Measurements from ENCODE around the gene CAPN9.
"Not testable (repeated sequence)": the region's sequence is repeated elsewhere in the genome, so short reads cannot be mapped to it uniquely, and the experiment has no call there.

CAPN9 gene, protein sequence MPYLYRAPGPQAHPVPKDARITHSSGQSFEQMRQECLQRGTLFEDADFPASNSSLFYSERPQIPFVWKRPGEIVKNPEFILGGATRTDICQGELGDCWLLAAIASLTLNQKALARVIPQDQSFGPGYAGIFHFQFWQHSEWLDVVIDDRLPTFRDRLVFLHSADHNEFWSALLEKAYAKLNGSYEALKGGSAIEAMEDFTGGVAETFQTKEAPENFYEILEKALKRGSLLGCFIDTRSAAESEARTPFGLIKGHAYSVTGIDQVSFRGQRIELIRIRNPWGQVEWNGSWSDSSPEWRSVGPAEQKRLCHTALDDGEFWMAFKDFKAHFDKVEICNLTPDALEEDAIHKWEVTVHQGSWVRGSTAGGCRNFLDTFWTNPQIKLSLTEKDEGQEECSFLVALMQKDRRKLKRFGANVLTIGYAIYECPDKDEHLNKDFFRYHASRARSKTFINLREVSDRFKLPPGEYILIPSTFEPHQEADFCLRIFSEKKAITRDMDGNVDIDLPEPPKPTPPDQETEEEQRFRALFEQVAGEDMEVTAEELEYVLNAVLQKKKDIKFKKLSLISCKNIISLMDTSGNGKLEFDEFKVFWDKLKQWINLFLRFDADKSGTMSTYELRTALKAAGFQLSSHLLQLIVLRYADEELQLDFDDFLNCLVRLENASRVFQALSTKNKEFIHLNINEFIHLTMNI

DNA sequence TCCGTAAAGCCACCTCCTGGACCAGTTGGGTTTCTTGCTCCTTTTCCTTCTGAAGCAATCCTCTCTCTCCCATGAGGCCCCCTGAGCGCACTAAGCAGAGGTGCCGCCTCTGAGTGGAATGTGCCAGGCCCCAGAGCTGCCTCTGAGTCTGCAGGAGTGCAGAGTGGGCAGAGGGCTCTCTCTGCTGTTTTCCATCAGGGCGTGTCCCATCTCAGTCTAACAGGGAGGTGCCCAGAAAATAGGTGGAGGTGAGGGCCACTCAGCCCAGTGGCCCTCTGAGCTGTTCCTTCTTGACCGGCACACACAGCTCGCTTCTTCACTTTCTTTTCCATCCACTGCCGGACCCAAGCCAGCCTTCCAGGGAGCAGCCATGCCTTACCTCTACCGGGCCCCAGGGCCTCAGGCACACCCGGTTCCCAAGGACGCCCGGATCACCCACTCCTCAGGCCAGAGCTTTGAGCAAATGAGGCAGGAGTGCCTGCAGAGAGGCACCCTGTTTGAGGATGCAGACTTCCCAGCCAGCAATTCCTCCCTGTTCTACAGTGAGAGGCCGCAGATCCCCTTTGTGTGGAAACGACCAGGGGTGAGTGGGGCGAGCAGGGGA, at the start of gene CAPN9:
Gene CAPN9 (plus strand): TSS at position 262 of the 604 bp plus-strand sequence. CDS start 109 bp downstream, at position 371.
- H3K27me3 ChIP-seq = no peaks in the 10 kb centered on the region
- no peak within 1 kb of the TSS for H3K4me3 ChIP-seq
- peaks cover 21 to 39% (median 37%) of the 10 kb centered on the region in 10 experiments for H3K4me1 ChIP-seq
- H3K27ac ChIP-seq = no peak within 1 kb of the TSS
- H3K9ac ChIP-seq = no peak within 1 kb of the TSS
- H3K36me3 ChIP-seq = no peaks in the 10 kb centered on the region
- no peak for TF ChIP-seq Cebpa-rat (IDR thresholded peaks at IDR 0.05)
- H4K20me1 ChIP-seq = no peaks in the 10 kb centered on the region
- H3K9me3 ChIP-seq (replicated peaks in 1 of 11) = no peaks in the 10 kb centered on the region
- H3K4me2 ChIP-seq = peak within 1 kb of the TSS in 1 of 11 experiments; percentile 11; a peak in 1 of 22 replicates

DNA sequence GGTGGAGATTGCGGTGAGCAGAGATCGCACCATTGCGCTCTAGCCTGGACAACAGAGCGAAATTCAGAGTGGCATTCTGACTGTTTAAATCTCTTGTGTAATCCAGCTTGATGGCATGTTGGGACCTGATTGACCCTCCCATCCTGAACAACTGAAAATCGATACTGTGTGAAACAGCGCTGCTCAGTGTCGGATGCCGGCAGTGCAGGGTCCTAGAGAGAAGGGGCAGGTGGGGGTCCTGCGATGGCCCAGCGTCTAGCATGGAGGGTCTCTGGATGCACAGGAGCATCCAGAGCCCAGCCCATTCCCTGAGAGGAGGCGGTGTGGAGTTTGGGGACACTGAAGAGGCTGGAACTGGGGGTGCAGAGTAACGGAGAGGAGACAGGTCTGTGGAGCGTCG, 49.1 kb upstream of the CAPN9 start:
- Histone ChIP-seq H3K27me3 (no peaks in the 10 kb centered on the region), H3K9me3 (replicated peaks in 1 of 11) (no peaks in the 10 kb centered on the region), H3K4me2 (no peak overlapping the region), H3K4me3 (no peak overlapping the region), H3K4me1 (peaks cover 0 to 13% (median 7%) of the 10 kb centered on the region in 10 experiments; a peak in 9 of 20 replicates), H4K20me1 (peaks cover 0 to 13% (median 0%) of the 10 kb centered on the region in 11 experiments; a peak in 3 of 22 replicates), H3K27ac (no peak overlapping the region), H3K9ac (no peak overlapping the region), H3K36me3 (peaks cover 12 to 23% (median 18%) of the 10 kb centered on the region in 11 experiments)
- TF ChIP-seq Cebpa-rat (IDR thresholded peaks at IDR 0.05) = no peak

- not testable (repeated sequence) for H3K9ac ChIP-seq; H3K4me3 ChIP-seq; H3K9me3 ChIP-seq (replicated peaks in 1 of 11); H3K4me2 ChIP-seq; H3K27me3 ChIP-seq; H3K27ac ChIP-seq
- peaks cover 0 to 16% (median 10%) of the 10 kb centered on the region in 10 experiments; a peak in 9 of 20 replicates for H3K4me1 ChIP-seq
- H3K36me3 ChIP-seq = peaks cover 4 to 14% (median 10%) of the 10 kb centered on the region in 11 experiments
- H4K20me1 ChIP-seq = peaks cover 0 to 11% (median 0%) of the 10 kb centered on the region in 11 experiments; a peak in 2 of 22 replicates
Measured at GRCh38 chr1:230698964-230699363, 48.2 kb upstream of the CAPN9 start.

- no peaks in the 10 kb centered on the region for H3K9me3 ChIP-seq (replicated peaks in 1 of 11)
- peaks cover 0 to 12% (median 9%) of the 10 kb centered on the region in 10 experiments; a peak in 9 of 20 replicates for H3K4me1 ChIP-seq
- no peak overlapping the region for H3K27ac ChIP-seq
- no peak for TF ChIP-seq Cebpa-rat (IDR thresholded peaks at IDR 0.05)
- no peak overlapping the region for H3K9ac ChIP-seq
- no peak overlapping the region for H3K4me2 ChIP-seq
- peaks cover 0 to 7% (median 2%) of the 10 kb centered on the region in 11 experiments; a peak in 11 of 22 replicates for H3K36me3 ChIP-seq
- H3K4me3 ChIP-seq = no peak overlapping the region
- H3K27me3 ChIP-seq = no peaks in the 10 kb centered on the region
- H4K20me1 ChIP-seq = peaks cover 0 to 3% (median 0%) of the 10 kb centered on the region in 11 experiments; a peak in 1 of 22 replicates
Measured at GRCh38 chr1:230699716-230700115, 47.5 kb upstream of the CAPN9 start.

GRCh38 chr1:230700132-230700531, 47.1 kb upstream of the CAPN9 start:
- Histone ChIP-seq H3K27me3 (no peaks in the 10 kb centered on the region), H3K4me1 (peaks cover 0 to 8% (median 5%) of the 10 kb centered on the region in 10 experiments; a peak in 8 of 20 replicates), H3K4me3 (no peak overlapping the region), H3K9ac (no peak overlapping the region), H3K4me2 (no peak overlapping the region), H4K20me1 (no peaks in the 10 kb centered on the region), H3K9me3 (replicated peaks in 1 of 11) (no peaks in the 10 kb centered on the region), H3K36me3 (peaks cover 0 to 3% (median 0%) of the 10 kb centered on the region in 11 experiments; a peak in 3 of 22 replicates), H3K27ac (no peak overlapping the region)
- TF ChIP-seq Cebpa-rat (IDR thresholded peaks at IDR 0.05) = no peak

GRCh38 chr1:230701434-230701833, 45.8 kb upstream of the CAPN9 start:
- Histone ChIP-seq H3K27ac (no peak overlapping the region), H3K4me1 (peaks cover 0 to 7% (median 4%) of the 10 kb centered on the region in 10 experiments; a peak in 7 of 20 replicates), H3K27me3 (no peaks in the 10 kb centered on the region), H3K4me2 (no peak overlapping the region), H4K20me1 (no peaks in the 10 kb centered on the region), H3K4me3 (no peak overlapping the region), H3K36me3 (no peaks in the 10 kb centered on the region), H3K9ac (no peak overlapping the region), H3K9me3 (replicated peaks in 1 of 11) (no peaks in the 10 kb centered on the region)
- no peak for TF ChIP-seq Cebpa-rat (IDR thresholded peaks at IDR 0.05)

DNA sequence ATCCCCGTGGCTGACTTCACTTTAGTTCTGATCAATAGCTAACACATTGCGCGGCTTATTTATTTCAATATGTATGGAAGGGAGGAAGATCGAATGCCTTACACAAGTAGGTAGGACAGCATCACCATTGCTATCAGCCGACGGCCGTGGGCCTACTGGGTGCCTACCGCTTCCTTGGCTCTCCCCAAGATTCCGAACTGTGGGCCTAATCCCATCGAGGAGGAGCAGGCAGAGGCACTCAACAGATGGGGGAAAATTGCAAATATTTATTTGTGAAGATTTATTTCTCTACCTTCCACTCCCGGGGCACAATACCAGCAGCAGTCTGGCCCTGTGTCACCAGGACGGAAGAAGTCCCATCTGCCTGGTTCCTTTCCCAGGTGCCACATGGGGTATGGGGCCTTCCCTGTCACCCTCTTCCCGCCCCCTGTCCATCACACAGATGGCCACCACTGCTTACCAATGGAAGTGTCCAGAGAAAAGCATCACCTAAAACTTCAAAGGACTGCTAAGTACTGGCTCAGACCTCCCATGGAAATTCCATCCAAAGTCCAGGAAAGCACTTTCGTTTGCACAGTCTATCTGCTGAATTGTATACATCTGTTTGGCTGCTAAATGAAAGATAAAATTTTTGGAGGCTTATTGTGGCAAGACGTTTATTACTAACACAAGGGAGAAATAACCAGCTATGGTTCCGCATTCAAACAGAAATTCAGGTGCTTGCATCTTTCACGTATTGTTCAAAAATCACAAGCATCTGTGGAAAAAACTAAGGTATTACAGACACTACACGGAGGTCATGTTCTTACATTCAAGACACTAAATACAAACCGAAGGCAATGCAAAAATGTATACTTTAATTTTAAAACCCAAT, 45.1 kb upstream of the CAPN9 start:
- no peak for TF ChIP-seq Cebpa-rat (IDR thresholded peaks at IDR 0.05)
- H3K9ac ChIP-seq = no peak overlapping the region
- H3K4me2 ChIP-seq = no peak overlapping the region

DNA sequence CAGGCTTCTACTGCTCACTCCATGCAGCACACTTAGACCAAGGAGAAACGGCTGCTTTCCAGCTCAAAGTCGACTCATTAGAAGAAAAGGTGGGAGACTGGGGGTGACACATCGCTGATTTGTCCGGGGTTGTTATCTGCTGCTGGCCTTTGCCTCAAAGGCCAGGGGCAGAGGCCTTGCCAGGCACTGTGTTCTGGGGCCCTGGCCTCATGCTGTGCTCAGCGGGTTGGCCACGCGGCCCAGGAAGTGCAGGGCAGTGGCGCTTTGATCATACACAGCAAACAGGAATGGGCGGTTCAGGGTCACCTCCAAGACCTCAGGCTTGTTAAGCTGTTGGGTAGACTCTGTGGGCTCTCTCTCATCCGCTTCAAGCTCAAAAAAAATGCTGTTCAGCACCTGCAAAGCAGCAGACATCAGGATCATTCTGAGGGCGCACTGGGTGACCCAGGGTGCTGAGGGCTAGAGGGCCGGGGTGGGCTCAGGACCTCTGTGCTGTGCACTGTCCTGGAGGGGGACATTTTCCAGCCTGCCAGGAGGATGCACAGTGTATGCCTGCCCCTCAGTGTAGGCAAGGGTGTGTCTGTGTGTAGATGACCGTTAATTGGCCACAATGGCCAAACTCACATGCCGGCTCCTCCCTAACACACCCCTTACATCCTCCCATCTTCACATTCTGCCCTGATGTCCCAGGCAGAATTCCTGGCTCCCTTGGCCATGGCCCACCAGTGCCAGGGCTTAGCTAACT, 44.1 kb upstream of the CAPN9 start:
- no peak for TF ChIP-seq Cebpa-rat (IDR thresholded peaks at IDR 0.05)
- no peaks in the 10 kb centered on the region for H3K27me3 ChIP-seq
- no peaks in the 10 kb centered on the region for H3K9me3 ChIP-seq (replicated peaks in 1 of 11)
- H4K20me1 ChIP-seq = no peaks in the 10 kb centered on the region
- peak overlapping the region in 4 of 11 experiments; percentile 3 to 22 (median 11); a peak in 2 of 22 replicates for H3K4me2 ChIP-seq
- H3K4me1 ChIP-seq = peaks cover 0 to 15% (median 10%) of the 10 kb centered on the region in 10 experiments; a peak in 16 of 20 replicates
- no peaks in the 10 kb centered on the region for H3K36me3 ChIP-seq
- no peak overlapping the region for H3K4me3 ChIP-seq
- no peak overlapping the region for H3K27ac ChIP-seq
- H3K9ac ChIP-seq = no peak overlapping the region

More for the DNA sequence above, 45.1 kb upstream of the CAPN9 start:
- Histone ChIP-seq H3K27me3 (no peaks in the 10 kb centered on the region), H3K9me3 (replicated peaks in 1 of 11) (no peaks in the 10 kb centered on the region), H3K4me3 (no peak overlapping the region), H3K4me1 (peaks cover 0 to 7% (median 4%) of the 10 kb centered on the region in 10 experiments; a peak in 7 of 20 replicates), H3K36me3 (no peaks in the 10 kb centered on the region), H4K20me1 (no peaks in the 10 kb centered on the region), H3K27ac (no peak overlapping the region)

All from BLaER1 treated with 17β-estradiol and CSF1 and Interleukin-3, amounts not matched to agents 10 nM and 100 nM (cell line).